K562 (cell line): ENCODE results near the gene SMG9. TPM values are rescaled to one million over a fixed set of nuclear protein-coding genes. Genes with fewer than 3 reads are reported as not detected.

ENCODE experiments used
- ARID1B ChIP-seq: fragments of 450-650 bp; IDR thresholded peaks from 2 replicates; pipeline ENCODE4 v1.6.1; 2016; ENCODE audit warnings: antibody characterized with exemption, mild to moderate bottlenecking, inconsistent platforms
- CHD1 ChIP-seq: fragments of 200-600 bp; sonication (generic); IDR thresholded peaks from one replicate; pipeline ENCODE4 v1.6.1; 2012; ENCODE audit warnings: mild to moderate bottlenecking, moderate library complexity, low read length, inconsistent platforms
- EGR1 ChIP-seq: fragments of 450-650 bp; conservative IDR thresholded peaks from 2 replicates; pipeline ENCODE4 v1.6.1; 2017; ENCODE audit warnings: mild to moderate bottlenecking
- ELF2 ChIP-seq: fragments of 250-450 bp; sonication (Bioruptor Pico); IDR thresholded peaks from 2 replicates; pipeline ENCODE4 v1.5.0; 2021; ENCODE audit warnings: mild to moderate bottlenecking
- ELF4 ChIP-seq: fragments of 450-650 bp; formaldehyde crosslinking; IDR thresholded peaks from 2 replicates; pipeline ENCODE4 v1.4.0; 2022; ENCODE audit warnings: missing genetic modification characterization
- GATA2 ChIP-seq: sonication (generic); formaldehyde crosslinking; IDR thresholded peaks from 2 replicates; pipeline ENCODE4 v1.4.0; 2020; ENCODE audit warnings: mild to moderate bottlenecking, missing genetic modification reagents
- HIVEP1 ChIP-seq: fragments of 250-450 bp; sonication (Bioruptor Pico); IDR thresholded peaks from 2 replicates; pipeline ENCODE4 v1.4.0; 2020; ENCODE audit warnings: mild to moderate bottlenecking
- KAT7 ChIP-seq: sonication (generic); formaldehyde crosslinking; IDR thresholded peaks from 2 replicates; pipeline ENCODE4 v1.8.0; 2022; ENCODE audit warnings: missing genetic modification reagents, mild to moderate bottlenecking, borderline replicate concordance
- KDM1A ChIP-seq, 2 experiments: fragments of 450-650 bp; IDR thresholded peaks; 2 replicates each; pipeline ENCODE4 v1.6.1; 2016; ENCODE audit warnings: mild to moderate bottlenecking in 2 of 2
- MED1 ChIP-seq: sonication (generic); formaldehyde crosslinking; IDR thresholded peaks from 2 replicates; pipeline ENCODE4 v1.8.1; 2023; ENCODE audit warnings: missing genetic modification reagents, borderline replicate concordance
- PML ChIP-seq: IDR thresholded peaks from 2 replicates; pipeline ENCODE4 v1.6.1; 2012; ENCODE audit warnings: low read length, inconsistent platforms
- POLR2AphosphoS2 ChIP-seq: IDR thresholded peaks from 2 replicates; pipeline ENCODE4 v1.6.1; 2012; ENCODE audit warnings: low read length, improper control_type of control experiment
- RHOXF2B ChIP-seq: fragments of 250-450 bp; sonication (Bioruptor Pico); conservative IDR thresholded peaks from 2 replicates; pipeline ENCODE4 v1.5.1; 2021
- SNIP1 ChIP-seq: fragments of 450-650 bp; IDR thresholded peaks from 2 replicates; pipeline ENCODE4 v1.7.1; 2017; ENCODE audit warnings: low read depth, mild to moderate bottlenecking
- SRF ChIP-seq, 2 experiments: fragments of 250-450, 450-650 bp in 1 of 2; sonication (Bioruptor Pico) in 1 of 2; sonication (generic) in 1 of 2; formaldehyde crosslinking; IDR thresholded peaks; 2 replicates each; pipeline versions ENCODE4 v1.5.0 to v1.5.1; 2020 to 2022; ENCODE audit warnings: mild to moderate bottlenecking in 1 of 2, missing genetic modification reagents in 1 of 2
- STAG1 ChIP-seq: sonication (generic); formaldehyde crosslinking; IDR thresholded peaks from 2 replicates; pipeline ENCODE4 v1.5.0; 2020; ENCODE audit warnings: missing genetic modification reagents, borderline replicate concordance
- TCF3 ChIP-seq: sonication (generic); formaldehyde crosslinking; IDR thresholded peaks from 2 replicates; pipeline ENCODE4 v1.4.0; 2020; ENCODE audit warnings: mild to moderate bottlenecking, missing genetic modification reagents
- ZBTB1 ChIP-seq: sonication (generic); formaldehyde crosslinking; IDR thresholded peaks from 2 replicates; pipeline ENCODE4 v1.8.1; 2023; ENCODE audit warnings: missing genetic modification reagents, low read depth, mild to moderate bottlenecking, borderline replicate concordance
- ZC3H11A ChIP-seq: IDR thresholded peaks from 2 replicates; pipeline ENCODE4 v1.6.1; 2012; ENCODE audit warnings: low read depth, low read length, improper control_type of control experiment
- ZNF3 ChIP-seq: fragments of 250-450 bp; sonication (Bioruptor Pico); IDR thresholded peaks from 2 replicates; pipeline ENCODE4 v1.5.0; 2021; ENCODE audit warnings: mild to moderate bottlenecking, moderate library complexity
- polyA plus RNA-seq, 8 experiments: library from polyadenylated mRNA; depleted of rRNA in 4 of 8; stranded (reverse) in 5 of 8; unstranded in 3 of 8; fragments of >200 nt; fragmentation: Nextera tagmentation in 2 of 8; fragmentation: Illumina TruSeq in 1 of 8; extraction: Ambion mirVana in 2 of 8; extraction: Trizol in 1 of 8; gene quantifications; 2 replicates each; pipeline versions ENCODE4 v1.2.1 to v1.2.3, GENCODE V29; 2011 to 2014; ENCODE audit warnings: inconsistent platforms in 1 of 8, missing spikeins in 1 of 8
- total RNA-seq, 7 experiments: library from RNA; depleted of rRNA in 6 of 7; stranded (reverse); fragments of >200 nt in 6 of 7; fragmentation: Illumina TruSeq in 2 of 7; extraction: Trizol in 2 of 7; gene quantifications; 2 replicates each; pipeline versions ENCODE4 v1.2.1 to v1.2.3, GENCODE V29; 2011 to 2021; ENCODE audit warnings: low replicate concordance in 1 of 7
- TF ChIP-seq, protein P1 (sequence below): fragments of 450-650 bp; formaldehyde crosslinking; IDR thresholded peaks from 2 replicates; pipeline ENCODE4 v1.4.0; 2020; ENCODE audit warnings: mild to moderate bottlenecking, moderate library complexity
- TF ChIP-seq, protein P2 (sequence below): fragments of 250-450 bp; sonication (Bioruptor Pico); IDR thresholded peaks from 2 replicates; pipeline ENCODE4 v1.8.0; 2021; ENCODE audit warnings: moderate library complexity, mild to moderate bottlenecking, inconsistent platforms
- TF ChIP-seq, protein P3 (sequence below): sonication (generic); formaldehyde crosslinking; IDR thresholded peaks from 2 replicates; pipeline ENCODE4 v1.8.1; 2023; ENCODE audit warnings: mild to moderate bottlenecking, missing genetic modification reagents
- TF ChIP-seq, protein P4 (sequence below): fragments of 150-350 bp; conservative IDR thresholded peaks from 2 replicates; pipeline ENCODE4 v1.6.1; 2014; ENCODE audit warnings: low read length

The SMG9 gene
- total and polyA plus RNA-seq, 9 of the 15 experiments (the other 6 are each of a cell fraction or from before 2014, with no cell fraction given) = 1.7 to 79.7 (median 40.2) TPM

DNA sequence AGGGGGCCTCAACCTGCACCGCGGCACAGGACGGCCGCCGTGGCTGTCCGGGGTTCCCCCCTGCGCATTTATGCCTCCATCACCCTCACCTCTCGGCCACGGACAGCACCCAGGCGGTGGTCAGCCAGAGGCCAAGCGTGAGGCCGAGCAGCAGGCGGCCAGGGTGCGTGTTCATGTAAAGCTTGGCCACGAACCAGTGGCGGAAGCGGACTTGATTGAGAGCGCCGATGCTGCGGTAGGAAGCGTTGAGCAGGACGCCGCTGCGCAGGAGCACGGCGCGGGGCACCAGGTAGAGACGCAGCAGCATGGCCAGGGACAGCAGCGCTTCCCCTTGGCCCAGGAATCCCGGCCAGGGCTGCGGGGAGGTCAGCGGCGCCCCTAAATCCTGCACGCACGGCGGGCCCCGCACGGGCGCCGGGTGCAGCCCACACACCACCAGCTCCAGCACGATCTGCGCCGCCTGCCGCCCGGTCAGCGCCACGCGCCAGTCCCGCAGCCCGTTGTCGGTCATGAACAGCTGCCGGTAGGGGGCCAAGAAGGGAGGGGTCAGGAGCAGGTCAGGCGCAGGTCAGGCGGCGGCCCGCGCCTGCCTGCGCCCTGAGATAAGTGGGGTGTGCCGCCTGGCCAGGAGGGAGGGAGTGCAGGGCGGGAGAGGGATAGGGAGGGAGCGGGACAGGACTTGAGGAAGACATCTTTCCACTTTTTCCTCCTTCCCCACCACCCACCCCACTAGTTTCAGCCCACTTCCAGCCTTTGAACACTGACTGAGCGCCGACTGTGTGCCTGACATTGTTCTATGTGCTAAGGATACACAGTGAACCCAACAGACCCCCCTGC, 19.6 kb upstream of the SMG9 start (continued):
- TF ChIP-seq EGR1 (peak; percentile 80), SRF (CRISPR knock-in tag; IDR thresholded peaks at IDR 0.05) (peak in 1 of 2 experiments; percentile 60; a peak in 1 of 4 replicates), HIVEP1 (CRISPR knock-in tag) (0 out of 2 replicates have a peak, but pooled peaks have one; percentile 2), SNIP1 (no peak), MED1 (no peak), PML (peak; percentile 90), ZNF3 (no peak), ZBTB1 (peak; percentile 99), ELF4 (CRISPR knock-in tag) (peak; percentile 72), ZC3H11A (peak; percentile 87), RHOXF2B (CRISPR knock-in tag) (no peak), KDM1A (IDR thresholded peaks at IDR 0.05) (peak; percentile 95 to 96), GATA2 (CRISPR knock-in tag) (peak; percentile 97), KAT7 (CRISPR knock-in tag) (peak; percentile 96; the same call in 1 of the 2 replicates), ARID1B (peak; percentile 99), POLR2AphosphoS2 (no peak), STAG1 (CRISPR knock-in tag) (no peak), TCF3 (CRISPR knock-in tag) (peak; percentile 98), ELF2 (CRISPR knock-in tag) (peak; percentile 70; the same call in 1 of the 2 replicates), CHD1 (no peak)
- TF ChIP-seq, protein P1, sequence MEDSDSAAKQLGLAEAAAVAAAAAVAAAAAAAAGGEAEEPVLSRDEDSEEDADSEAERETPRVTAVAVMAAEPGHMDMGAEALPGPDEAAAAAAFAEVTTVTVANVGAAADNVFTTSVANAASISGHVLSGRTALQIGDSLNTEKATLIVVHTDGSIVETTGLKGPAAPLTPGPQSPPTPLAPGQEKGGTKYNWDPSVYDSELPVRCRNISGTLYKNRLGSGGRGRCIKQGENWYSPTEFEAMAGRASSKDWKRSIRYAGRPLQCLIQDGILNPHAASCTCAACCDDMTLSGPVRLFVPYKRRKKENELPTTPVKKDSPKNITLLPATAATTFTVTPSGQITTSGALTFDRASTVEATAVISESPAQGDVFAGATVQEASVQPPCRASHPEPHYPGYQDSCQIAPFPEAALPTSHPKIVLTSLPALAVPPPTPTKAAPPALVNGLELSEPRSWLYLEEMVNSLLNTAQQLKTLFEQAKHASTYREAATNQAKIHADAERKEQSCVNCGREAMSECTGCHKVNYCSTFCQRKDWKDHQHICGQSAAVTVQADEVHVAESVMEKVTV (CRISPR knock-in tag) = peak; percentile 50; the same call in 1 of the 2 replicates
- TF ChIP-seq, protein P2, sequence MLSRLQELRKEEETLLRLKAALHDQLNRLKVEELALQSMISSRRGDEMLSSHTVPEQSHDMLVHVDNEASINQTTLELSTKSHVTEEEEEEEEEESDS (CRISPR knock-in tag) = no peak
- TF ChIP-seq, protein P3, sequence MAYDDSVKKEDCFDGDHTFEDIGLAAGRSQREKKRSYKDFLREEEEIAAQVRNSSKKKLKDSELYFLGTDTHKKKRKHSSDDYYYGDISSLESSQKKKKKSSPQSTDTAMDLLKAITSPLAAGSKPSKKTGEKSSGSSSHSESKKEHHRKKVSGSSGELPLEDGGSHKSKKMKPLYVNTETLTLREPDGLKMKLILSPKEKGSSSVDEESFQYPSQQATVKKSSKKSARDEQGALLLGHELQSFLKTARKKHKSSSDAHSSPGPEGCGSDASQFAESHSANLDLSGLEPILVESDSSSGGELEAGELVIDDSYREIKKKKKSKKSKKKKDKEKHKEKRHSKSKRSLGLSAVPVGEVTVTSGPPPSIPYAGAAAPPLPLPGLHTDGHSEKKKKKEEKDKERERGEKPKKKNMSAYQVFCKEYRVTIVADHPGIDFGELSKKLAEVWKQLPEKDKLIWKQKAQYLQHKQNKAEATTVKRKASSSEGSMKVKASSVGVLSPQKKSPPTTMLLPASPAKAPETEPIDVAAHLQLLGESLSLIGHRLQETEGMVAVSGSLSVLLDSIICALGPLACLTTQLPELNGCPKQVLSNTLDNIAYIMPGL (CRISPR knock-in tag) = peak; percentile 97
- TF ChIP-seq, protein P4, sequence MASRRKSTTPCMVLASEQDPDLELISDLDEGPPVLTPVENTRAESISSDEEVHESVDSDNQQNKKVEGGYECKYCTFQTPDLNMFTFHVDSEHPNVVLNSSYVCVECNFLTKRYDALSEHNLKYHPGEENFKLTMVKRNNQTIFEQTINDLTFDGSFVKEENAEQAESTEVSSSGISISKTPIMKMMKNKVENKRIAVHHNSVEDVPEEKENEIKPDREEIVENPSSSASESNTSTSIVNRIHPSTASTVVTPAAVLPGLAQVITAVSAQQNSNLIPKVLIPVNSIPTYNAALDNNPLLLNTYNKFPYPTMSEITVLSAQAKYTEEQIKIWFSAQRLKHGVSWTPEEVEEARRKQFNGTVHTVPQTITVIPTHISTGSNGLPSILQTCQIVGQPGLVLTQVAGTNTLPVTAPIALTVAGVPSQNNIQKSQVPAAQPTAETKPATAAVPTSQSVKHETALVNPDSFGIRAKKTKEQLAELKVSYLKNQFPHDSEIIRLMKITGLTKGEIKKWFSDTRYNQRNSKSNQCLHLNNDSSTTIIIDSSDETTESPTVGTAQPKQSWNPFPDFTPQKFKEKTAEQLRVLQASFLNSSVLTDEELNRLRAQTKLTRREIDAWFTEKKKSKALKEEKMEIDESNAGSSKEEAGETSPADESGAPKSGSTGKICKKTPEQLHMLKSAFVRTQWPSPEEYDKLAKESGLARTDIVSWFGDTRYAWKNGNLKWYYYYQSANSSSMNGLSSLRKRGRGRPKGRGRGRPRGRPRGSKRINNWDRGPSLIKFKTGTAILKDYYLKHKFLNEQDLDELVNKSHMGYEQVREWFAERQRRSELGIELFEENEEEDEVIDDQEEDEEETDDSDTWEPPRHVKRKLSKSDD = 0 out of 2 replicates have a peak, but pooled peaks have one; percentile 73
